ENCODE results near the gene VAMP4.
"Not testable (repeated sequence)": the region's sequence is repeated elsewhere in the genome, so short reads cannot be mapped to it uniquely, and the experiment has no call there.

Gene VAMP4

DNA sequence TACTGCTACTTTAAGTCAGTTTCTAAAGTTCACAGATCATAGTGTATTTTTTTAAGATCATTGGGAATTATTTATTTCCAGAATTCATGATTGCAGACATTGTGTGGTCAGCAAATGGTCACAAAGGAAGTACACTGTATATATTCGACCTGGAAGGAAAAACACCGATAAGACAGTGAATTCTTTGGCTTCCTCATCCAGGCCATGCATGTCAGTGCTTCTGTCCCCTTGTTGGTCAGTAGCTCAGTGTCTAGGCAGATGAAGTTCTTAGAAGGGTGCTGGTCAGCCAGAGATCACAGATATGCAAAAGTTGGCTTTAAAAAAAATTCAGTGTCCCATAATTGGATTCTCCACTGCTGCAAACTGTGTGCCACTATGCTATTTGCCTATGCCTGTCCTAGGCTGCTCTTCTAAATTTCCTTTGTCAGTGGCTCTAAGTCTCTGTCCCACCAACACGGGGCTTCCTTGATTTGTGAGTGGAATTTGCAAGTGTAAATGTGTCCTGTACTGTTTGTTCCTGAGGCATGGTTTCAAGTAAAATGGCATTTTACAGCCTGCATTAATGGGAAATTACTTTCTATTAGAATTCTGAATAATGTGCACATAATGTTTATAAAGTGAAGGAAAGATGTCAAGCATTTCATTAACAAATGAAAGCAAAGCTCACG lies 12.0 kb upstream of the VAMP4 start:
- in situ Hi-C loops (cut with HindIII; ENCODE audit: low sequenced_read_pairs), result no loop called here

DNA sequence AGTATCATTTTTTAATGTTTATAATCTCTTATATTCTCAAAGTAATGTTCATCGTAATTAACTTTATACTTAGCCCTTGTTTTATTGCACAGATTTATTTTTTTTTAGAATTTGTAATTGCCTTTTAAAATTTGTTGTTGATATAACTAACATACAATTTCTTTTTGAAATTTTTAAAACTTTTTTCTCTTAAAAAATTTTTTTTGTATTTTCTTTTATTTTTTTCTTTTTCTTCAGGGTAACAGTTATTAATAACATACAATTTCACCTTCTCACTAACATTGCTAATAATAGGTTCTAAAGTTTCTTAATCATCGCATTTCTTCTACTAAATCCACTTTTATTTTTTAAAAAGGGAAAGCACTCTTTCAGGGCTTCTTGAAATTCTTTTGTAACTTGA lies 11.3 kb upstream of the VAMP4 start:
- in situ Hi-C loops (cut with HindIII; ENCODE audit: low sequenced_read_pairs), result no loop called here

DNA sequence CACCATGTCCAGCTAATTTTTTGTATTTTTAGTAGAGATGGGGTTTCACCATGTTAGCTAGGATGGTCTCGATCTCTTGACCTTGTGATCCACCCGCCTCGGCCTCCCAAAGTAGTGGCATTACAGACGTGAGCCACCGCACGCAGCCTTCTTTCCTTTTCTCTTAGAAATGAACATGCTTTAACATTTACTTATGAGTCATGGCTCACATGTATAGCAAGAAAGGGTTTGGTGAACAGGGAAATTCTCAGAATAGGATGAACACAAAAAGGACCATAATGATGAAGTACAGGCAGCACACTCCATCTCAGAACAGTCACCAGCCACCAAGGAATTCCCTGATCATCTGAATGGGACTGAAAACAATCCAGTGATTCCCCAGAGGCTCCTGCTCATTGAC lies 9.4 kb upstream of the VAMP4 start:
- in situ Hi-C loops (cut with HindIII; ENCODE audit: low sequenced_read_pairs), result no loop called here

DNA sequence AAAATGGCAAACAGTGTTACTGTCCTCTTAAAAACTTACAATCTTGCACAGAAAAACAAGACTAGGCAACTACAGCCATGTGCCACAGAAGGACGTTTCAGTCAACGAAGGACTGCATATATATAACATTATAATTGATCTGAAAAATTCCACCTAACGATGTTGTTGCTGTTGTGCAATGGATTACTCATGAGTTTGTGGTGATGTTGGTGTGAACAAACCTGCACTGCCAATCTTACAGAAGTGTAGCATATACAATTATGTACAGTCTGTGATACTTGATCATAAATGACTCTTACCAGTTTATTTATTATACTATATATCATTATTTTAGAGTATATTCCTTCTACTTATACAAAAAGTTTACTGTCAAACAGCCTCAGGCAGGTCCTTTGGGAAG lies 6.8 kb upstream of the VAMP4 start:
- in situ Hi-C loops (cut with HindIII; ENCODE audit: low sequenced_read_pairs), result no loop called here

DNA sequence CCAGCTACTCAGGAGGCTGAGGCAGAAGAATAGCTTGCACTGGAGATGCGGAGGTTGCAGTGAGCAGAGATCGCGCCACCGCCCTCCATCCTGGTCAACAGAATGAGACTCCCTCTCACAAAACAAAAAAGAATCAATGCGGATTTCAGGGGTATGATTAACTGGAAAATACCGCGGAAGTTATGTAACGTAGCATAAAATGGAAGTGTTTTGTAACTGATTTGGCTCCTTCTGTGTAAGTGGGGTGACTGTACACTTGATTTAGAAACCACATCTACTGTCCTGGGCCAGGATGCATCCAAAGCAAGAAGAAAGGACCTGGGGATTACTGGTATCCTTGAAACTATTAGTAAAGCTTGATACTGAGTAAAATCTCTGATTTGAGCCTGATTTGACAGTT lies 3.1 kb upstream of the VAMP4 start:
- in situ Hi-C loops (cut with HindIII; ENCODE audit: low sequenced_read_pairs), result no loop called here

GRCh38 chr1:171743081-171743870 lies 1.4 kb upstream of the VAMP4 start:
- in situ Hi-C loops (cut with HindIII; ENCODE audit: low sequenced_read_pairs), result no loop called here

DNA sequence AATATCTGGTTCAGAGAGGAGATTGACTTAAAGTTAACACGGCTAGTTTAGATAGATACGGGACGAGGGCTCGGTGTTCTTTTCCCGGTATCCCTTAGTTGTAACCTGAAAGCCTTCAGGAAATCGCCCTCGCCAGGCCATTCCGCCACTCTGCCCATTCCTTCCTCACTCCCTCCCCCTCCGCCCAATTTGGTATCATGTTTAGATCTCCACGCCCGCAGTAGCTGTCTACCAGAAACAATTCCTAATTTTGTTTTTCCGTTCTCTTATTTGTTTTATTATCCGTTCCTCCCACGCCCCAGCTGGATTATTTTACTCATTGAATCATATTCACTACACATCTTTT lies 685 bp upstream of the VAMP4 start:
- in situ Hi-C loops (cut with HindIII; ENCODE audit: low sequenced_read_pairs), result no loop called here

GRCh38 chr1:171740987-171741871 lies 636 bp downstream of the VAMP4 start:
- in situ Hi-C loops (cut with HindIII; ENCODE audit: low sequenced_read_pairs), result no loop called here

DNA sequence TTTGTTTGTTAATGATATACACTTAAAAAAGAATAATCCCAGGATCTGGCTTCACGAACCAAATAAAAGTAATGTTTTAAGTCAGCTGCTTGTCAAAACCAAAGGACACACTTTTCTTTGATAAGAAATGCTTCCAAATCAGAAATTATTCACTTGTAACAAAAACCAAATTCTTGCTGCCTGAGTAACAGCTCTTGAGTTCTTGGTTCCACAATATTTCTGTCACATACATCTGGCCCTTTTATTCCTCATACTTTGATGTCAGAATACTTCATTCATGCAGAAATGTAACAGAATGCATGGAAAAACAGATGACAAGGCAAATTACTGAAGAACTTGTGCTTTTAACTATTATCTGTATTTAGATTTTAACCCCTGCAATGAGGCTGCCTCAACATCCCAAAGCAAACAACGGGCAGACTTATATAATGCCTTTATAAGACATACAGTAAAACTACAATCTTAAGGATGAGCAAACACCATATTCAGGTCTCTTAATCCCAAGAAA lies 1.5 kb downstream of the VAMP4 start:
- in situ Hi-C loops (cut with HindIII; ENCODE audit: low sequenced_read_pairs), result no loop called here

DNA sequence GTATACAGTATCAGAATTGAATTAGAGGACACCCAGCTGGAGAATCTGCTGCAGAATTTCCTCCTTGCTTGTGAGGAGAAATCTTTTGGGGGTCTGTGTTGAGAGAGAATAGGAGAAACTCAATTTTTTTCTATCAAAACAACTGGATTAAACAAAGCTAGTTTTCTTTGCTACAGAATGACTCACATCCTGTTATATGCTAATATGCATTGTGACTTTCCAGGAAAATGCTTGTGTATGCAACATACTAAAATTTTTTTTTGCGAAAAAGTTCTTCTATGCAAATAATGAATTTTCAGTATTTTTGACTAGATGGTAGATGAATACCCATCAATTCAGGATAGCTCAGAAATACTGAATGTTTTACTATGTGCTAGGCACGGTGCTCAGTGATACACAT lies 2.2 kb downstream of the VAMP4 start:
- in situ Hi-C loops (cut with HindIII; ENCODE audit: low sequenced_read_pairs), result no loop called here

- in situ Hi-C loops (cut with HindIII; ENCODE audit: low sequenced_read_pairs), result no loop called here
These were observed 3.0 kb downstream of the VAMP4 start for GRCh38 chr1:171738911-171739310.

DNA sequence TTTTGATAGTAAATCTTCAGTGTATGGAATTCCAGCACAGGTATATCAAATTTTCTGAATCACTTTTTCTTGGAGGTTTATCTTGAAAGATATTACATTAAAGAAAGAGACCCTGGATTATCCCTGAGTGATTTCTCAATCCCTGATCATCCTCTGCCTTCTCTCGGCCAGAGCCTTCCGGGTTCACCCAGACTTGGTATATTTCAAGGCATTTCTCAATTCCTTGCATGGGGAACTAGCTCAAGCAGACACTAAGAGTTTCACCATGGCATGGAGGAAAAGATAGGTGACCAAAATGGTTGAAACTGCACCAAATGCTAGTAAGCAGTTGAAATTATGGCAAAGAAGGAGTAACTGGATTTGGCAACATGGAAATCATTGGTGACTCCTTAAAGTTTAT lies 5.7 kb downstream of the VAMP4 start:
- in situ Hi-C loops (cut with HindIII; ENCODE audit: low sequenced_read_pairs), result no loop called here

DNA sequence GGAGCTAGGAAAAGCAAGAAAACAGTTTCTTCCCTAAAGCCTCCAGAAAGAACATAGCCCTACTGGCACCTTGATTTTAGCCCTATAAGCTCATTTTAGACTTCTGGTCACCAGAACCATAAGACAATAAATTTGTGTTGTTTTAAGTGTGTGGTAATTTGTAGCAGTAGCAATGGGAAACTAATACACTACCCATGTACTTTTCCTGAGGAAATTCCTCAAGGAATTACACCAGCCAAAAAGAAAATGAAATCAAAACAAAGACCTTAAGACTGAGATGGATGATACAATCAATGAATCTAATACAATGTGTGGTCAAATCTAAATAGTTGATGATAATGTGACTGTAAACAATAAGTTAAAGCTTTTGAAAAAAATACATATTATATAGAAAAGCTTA lies 11.8 kb downstream of the VAMP4 start:
- in situ Hi-C loops (cut with HindIII; ENCODE audit: low sequenced_read_pairs), result no loop called here

- in situ Hi-C loops (cut with HindIII; ENCODE audit: low sequenced_read_pairs), result no loop called here
These were observed 14.1 kb downstream of the VAMP4 start for GRCh38 chr1:171727778-171728177.

DNA sequence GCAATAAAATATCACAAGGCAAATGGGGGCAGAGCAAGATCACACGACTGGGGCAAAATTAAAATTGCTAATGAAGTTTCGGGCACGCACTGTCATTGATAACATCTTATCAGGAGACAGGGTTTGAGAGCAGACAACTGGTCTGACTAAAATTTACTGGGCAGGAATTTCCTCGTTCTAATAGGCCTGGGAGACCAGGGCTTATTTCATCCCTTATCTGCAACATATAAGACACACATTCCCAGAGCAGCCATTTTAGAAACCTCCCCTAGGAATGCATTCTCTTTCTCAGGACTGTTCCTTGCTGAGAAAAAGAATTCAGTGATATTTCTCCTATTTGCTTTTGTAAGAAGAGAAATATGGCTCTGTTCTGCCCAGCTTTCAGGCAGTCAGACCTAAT lies 18.7 kb downstream of the VAMP4 start:
- in situ Hi-C loops (cut with HindIII; ENCODE audit: low sequenced_read_pairs), result not testable (repeated sequence)

DNA sequence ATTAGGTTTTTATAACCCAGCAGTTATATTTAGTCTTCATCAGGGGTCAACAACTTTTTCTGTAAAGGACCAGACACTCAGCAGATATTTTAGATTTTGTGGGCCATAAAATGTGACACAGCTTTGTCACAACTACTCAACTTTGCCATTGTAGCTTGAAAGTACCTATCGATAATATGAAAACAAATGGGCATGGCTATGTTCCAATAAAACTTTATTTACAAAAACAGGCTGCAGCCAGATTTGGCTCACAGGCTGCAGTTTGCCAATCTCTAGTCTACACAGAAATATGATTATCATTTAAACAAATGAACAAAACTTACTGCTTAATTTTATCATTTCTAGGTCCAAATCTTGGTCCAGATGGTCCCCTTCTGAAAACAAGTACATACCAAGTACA lies 23.0 kb downstream of the VAMP4 start:
- in situ Hi-C loops (cut with HindIII; ENCODE audit: low sequenced_read_pairs), result no loop called here

DNA sequence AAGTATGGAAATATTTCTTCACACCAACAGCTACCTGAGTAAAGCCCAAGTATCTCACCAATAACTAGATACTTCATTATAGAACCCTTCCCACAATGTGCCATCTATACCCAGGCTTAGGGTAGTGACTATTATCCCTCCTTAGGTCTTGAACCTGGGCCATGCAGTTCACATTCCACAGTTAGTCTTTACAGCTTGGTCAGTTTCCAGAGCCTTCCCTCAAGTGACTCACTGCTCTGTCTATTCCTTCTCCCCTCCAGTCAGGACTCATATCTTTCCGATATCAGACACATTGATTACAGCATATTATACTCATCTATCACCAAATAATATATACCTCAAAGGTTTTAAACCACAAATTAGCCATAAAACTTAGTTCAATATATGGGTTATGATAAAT lies 23.6 kb downstream of the VAMP4 start:
- in situ Hi-C loops (cut with HindIII; ENCODE audit: low sequenced_read_pairs), result no loop called here

- in situ Hi-C loops (cut with HindIII; ENCODE audit: low sequenced_read_pairs), result no loop called here
These were observed 24.7 kb downstream of the VAMP4 start for GRCh38 chr1:171717062-171717718.

GRCh38 chr1:171716616-171717015 lies 25.2 kb downstream of the VAMP4 start:
- in situ Hi-C loops (cut with HindIII; ENCODE audit: low sequenced_read_pairs), result no loop called here

- in situ Hi-C loops (cut with HindIII; ENCODE audit: low sequenced_read_pairs), result no loop called here
These were observed 26.0 kb downstream of the VAMP4 start for GRCh38 chr1:171715813-171716251.

DNA sequence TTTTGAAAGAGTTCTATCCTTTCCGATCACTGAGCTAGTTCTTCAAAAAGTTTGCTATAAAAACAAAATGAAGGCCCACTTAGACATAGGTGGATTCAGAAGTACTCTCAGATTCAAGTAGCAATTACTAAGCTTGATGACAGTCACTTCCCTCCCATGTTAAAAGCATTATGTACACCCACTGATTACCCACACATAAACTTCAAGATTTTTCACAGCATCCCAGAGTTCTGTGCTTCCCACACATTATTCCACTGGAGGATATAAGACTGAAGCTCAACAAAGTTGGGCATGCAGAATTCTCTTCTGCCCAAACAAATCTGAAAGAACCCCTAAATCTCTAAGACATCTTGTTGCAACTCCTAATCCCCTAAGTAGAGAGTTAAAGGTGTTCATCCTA lies 29.5 kb downstream of the VAMP4 start:
- in situ Hi-C loops (cut with HindIII; ENCODE audit: low sequenced_read_pairs), result no loop called here
